Measurements from ENCODE around the gene ANGPTL3. TPM values are rescaled to one million over a fixed set of nuclear protein-coding genes. Genes with fewer than 3 reads are reported as not detected.
"Not testable (repeated sequence)": the region's sequence is repeated elsewhere in the genome, so short reads cannot be mapped to it uniquely, and the experiment has no call there.

Gene ANGPTL3
- total RNA-seq, 2 donors from 2014 or later = not detected

- H3K27ac Mint-ChIP-seq = no peak overlapping the region
- no peaks in the 10 kb centered on the region for H3K9me3 Mint-ChIP-seq
- no peaks in the 10 kb centered on the region for H3K36me3 Mint-ChIP-seq
- ATAC-seq (no peak), DNase-seq (ENCODE audit: low spot score in 2 of 2) (no peak)
Observed at GRCh38 chr1:62608905-62609304, 11.6 kb downstream of the ANGPTL3 start.

- not testable (repeated sequence) for H3K36me3 Mint-ChIP-seq; H3K27ac Mint-ChIP-seq; H3K9me3 Mint-ChIP-seq; DNase-seq (ENCODE audit: low spot score in 2 of 2); ATAC-seq
Observed at GRCh38 chr1:62610588-62610987, 13.3 kb downstream of the ANGPTL3 start.

GRCh38 chr1:62612770-62613169 is 15.4 kb downstream of the ANGPTL3 start:
- ATAC-seq = no peak
- H3K27ac Mint-ChIP-seq = no peak overlapping the region
- no peak for DNase-seq (ENCODE audit: low spot score in 2 of 2)
- no peaks in the 10 kb centered on the region for H3K9me3 Mint-ChIP-seq
- peaks cover 0 to 2% of the 10 kb centered on the region in 2 donors for H3K36me3 Mint-ChIP-seq

DNA sequence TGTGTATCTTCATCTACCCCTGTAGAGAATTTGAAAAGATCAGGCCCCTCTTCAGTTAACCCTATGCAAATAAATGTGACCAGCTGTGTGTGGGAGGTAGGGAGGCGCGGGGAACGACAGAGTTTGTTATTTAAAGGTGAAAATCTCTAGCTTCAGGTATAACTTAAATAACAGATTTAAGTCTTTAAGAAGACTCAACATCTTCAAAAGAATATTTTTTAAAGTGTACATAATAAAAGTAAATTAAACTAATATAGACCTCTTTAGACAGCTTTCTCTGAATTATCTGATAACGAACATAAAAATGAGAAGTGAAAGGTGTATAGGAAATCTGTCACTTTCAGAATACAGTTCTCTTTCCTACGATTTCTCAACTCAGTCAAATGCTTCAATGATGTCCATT is 16.0 kb downstream of the ANGPTL3 start:
- Mint-ChIP-seq H3K9me3 (no peaks in the 10 kb centered on the region), H3K36me3 (peaks cover 0 to 5% of the 10 kb centered on the region in 2 donors), H3K27ac (no peak overlapping the region)
- no peak for ATAC-seq
- no peak for DNase-seq (ENCODE audit: low spot score in 2 of 2)

- ATAC-seq = no peak
- Mint-ChIP-seq H3K36me3 (peaks cover 0 to 5% of the 10 kb centered on the region in 2 donors), H3K9me3 (no peaks in the 10 kb centered on the region), H3K27ac (no peak overlapping the region)
- DNase-seq (ENCODE audit: low spot score in 2 of 2) = no peak
Observed at GRCh38 chr1:62613890-62614289, 16.6 kb downstream of the ANGPTL3 start.

GRCh38 chr1:62621907-62622306 is 24.6 kb downstream of the ANGPTL3 start:
- H3K27ac Mint-ChIP-seq = no peak overlapping the region
- peaks cover 0 to 5% of the 10 kb centered on the region in 2 donors for H3K36me3 Mint-ChIP-seq
- DNase-seq (ENCODE audit: low spot score in 2 of 2) = no peak
- ATAC-seq = peak; percentile 69 to 91
- no peaks in the 10 kb centered on the region for H3K9me3 Mint-ChIP-seq

- Mint-ChIP-seq H3K9me3 (no peaks in the 10 kb centered on the region), H3K27ac (peak overlapping the region in 1 of 2 donors; percentile 34)
Observed at GRCh38 chr1:62625415-62625814, 28.1 kb downstream of the ANGPTL3 start.

DNA sequence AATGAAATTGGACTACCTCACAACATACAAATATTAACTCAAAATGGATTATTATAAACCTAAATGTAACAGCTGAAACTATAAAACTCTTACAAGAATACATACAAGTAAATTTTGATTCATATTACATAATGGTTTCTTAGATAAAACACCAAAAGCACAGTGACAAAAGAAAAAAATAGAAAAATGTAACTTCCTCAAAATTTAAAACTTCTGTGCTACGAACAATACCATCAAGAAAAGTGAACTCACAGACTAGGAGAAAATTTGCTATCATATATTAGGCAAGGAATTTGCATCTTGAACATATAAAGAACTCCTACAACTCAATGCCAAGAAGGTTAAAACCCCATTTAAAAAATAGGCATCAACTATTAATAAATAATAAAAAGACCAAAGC is 31.2 kb downstream of the ANGPTL3 start:
- DNase-seq (ENCODE audit: low spot score in 2 of 2) (no peak), ATAC-seq (no peak)
- H3K9me3 Mint-ChIP-seq = no peaks in the 10 kb centered on the region
- H3K27ac Mint-ChIP-seq = no peak overlapping the region
- peaks cover 3 to 4% of the 10 kb centered on the region in 2 donors for H3K36me3 Mint-ChIP-seq

More at GRCh38 chr1:62625415-62625814, 28.1 kb downstream of the ANGPTL3 start:
- DNase-seq (ENCODE audit: low spot score in 2 of 2) (no peak), ATAC-seq (peak in 1 of 2 donors; percentile 86)
- H3K36me3 Mint-ChIP-seq = no peaks in the 10 kb centered on the region

- DNase-seq (ENCODE audit: low spot score in 2 of 2) (no peak), ATAC-seq (no peak)
- H3K36me3 Mint-ChIP-seq = peaks cover 0 to 5% of the 10 kb centered on the region in 2 donors
- H3K9me3 Mint-ChIP-seq = no peaks in the 10 kb centered on the region
- no peak overlapping the region for H3K27ac Mint-ChIP-seq
Observed at GRCh38 chr1:62637392-62638105, 40.2 kb downstream of the ANGPTL3 start.

DNA sequence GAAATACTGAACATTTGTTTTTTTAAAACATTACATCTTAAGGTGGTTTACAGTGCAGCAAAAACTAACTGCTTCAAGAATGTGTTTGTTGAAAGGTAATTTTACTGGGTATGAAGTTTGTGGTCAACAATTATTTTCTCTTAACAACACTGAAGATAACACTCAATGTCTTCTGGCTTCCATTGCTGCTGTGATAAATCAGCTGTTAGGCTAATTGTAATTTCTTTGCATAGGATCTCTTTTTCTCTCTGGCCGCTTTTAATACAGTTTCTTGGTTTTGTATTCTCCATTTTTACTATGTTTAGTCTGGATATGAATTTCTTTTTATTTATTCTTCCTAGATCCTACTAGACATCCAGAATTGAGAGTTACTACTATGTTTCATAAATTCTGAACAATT is 46.0 kb downstream of the ANGPTL3 start:
- Mint-ChIP-seq H3K9me3 (no peaks in the 10 kb centered on the region), H3K36me3 (peaks cover 6 to 10% of the 10 kb centered on the region in 2 donors), H3K27ac (no peak overlapping the region)
- DNase-seq (ENCODE audit: low spot score in 2 of 2) (no peak), ATAC-seq (no peak)

GRCh38 chr1:62652387-62652786 is 55.1 kb downstream of the ANGPTL3 start:
- Mint-ChIP-seq H3K9me3 (no peaks in the 10 kb centered on the region), H3K27ac (no peak overlapping the region), H3K36me3 (no peaks in the 10 kb centered on the region)
- DNase-seq (ENCODE audit: low spot score in 2 of 2) = no peak
- ATAC-seq = no peak

DNA sequence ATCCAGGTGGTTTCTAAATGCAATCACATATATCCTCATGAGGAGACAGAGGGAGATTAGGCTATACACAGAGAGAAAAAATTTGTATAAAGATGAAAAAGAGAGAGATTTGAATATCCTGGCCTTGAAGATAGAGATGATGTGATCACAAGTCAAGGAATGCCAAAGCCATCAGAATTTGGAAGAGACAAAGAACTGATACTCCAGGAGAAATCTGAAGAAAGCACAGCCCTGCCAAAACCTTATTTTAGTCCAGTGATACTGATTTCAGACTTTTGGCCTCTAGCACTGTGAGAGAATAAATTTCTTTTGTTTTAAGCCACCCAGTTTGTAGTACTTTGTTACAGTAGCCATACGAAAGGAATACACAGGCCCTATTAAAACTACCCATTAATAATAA is 57.4 kb downstream of the ANGPTL3 start:
- Mint-ChIP-seq H3K27ac (no peak overlapping the region), H3K9me3 (no peaks in the 10 kb centered on the region), H3K36me3 (no peaks in the 10 kb centered on the region)
- ATAC-seq = no peak
- DNase-seq (ENCODE audit: low spot score in 2 of 2) = no peak

Other genes with a start within 250 kb of the ANGPTL3 start
- gene USP1, start 160.5 kb upstream of the ANGPTL3 start, total RNA-seq = 10 to 100 TPM; 59.7 to 71.0 TPM
- 10 to 100 TPM in 1 of 2 donors, 1 to 10 TPM in 1; 8.3 to 20.2 TPM for gene DOCK7, start 90.9 kb downstream of the ANGPTL3 start, total RNA-seq
- gene ATG4C, start 186.6 kb downstream of the ANGPTL3 start, total RNA-seq = 10 to 100 TPM; 11.5 to 18.9 TPM